B cell (primary cell): ENCODE measurements around the gene FGFR2. TPM values are rescaled to one million over a fixed set of nuclear protein-coding genes. Genes with fewer than 3 reads are reported as not detected.

Experiments
- ATAC-seq: fragments of 200-7000 bp; cut with Tn5 transposase; one replicate; pipeline ENCODE4 v1.10.0; 2021; ENCODE audit warnings: low read depth, mild to moderate bottlenecking, moderate number of reproducible peaks, moderate library complexity
- CTCF ChIA-PET: fragments of 350-600 bp; sonication (Branson Sonifier 250); formaldehyde crosslinking; loops from one replicate; lab custom pipeline; 2021; ENCODE audit warnings: antibody characterized with exemption, inconsistent platforms; lab: Charles Lee
- POLR2A ChIA-PET: fragments of 350-600 bp; sonication (Branson Sonifier 250); formaldehyde crosslinking; loops from one replicate; lab custom pipeline; 2021; ENCODE audit warnings: antibody characterized with exemption; lab: Charles Lee
- DNase-seq: peaks from one replicate; pipeline ENCODE4 v3.0.0; 2013
- H2AFZ ChIP-seq: 2 replicates; pipeline ENCODE4 v1.6.1; 2012; ENCODE audit warnings: mild to moderate bottlenecking, low read depth, low read length; ENCODE audit not compliant: insufficient read depth, poor library complexity, severe bottlenecking
- H3K27ac ChIP-seq, 2 donors: 1 replicate in 1 of 2; 2 replicates in 1 of 2; pipeline ENCODE4 v1.5.1; 2012 to 2013; ENCODE audit warnings: low read length in 2 of 2, mild to moderate bottlenecking in 2 of 2, moderate library complexity in 1 of 2
- H3K27me3 ChIP-seq, 4 experiments: fragments of 200-600 bp in 1 of 4; sonication (generic) in 1 of 4; replicated peaks in 1 of 4; 1 replicate in 2 of 4; 2 replicates in 2 of 4; pipeline versions ENCODE4 v1.6.1 to v1.7.0; 2013 to 2016; ENCODE audit warnings: low read length in 3 of 4, mild to moderate bottlenecking in 2 of 4, mixed read lengths in 1 of 4, moderate library complexity in 1 of 4; ENCODE audit not compliant: insufficient read depth in 4 of 4, control insufficient read depth in 3 of 4; ENCODE audit errors: control extremely low read depth in 1 of 4
- H3K36me3 ChIP-seq, 2 experiments: replicated peaks in 1 of 2; 1 replicate in 1 of 2; 2 replicates in 1 of 2; pipeline versions ENCODE4 v1.6.1 to v1.7.1; 2013; ENCODE audit warnings: low read length in 1 of 2; ENCODE audit not compliant: insufficient read depth in 2 of 2, control insufficient read depth in 1 of 2; ENCODE audit errors: control extremely low read depth in 1 of 2, extremely low read depth in 1 of 2
- H3K4me1 ChIP-seq, 2 donors: fragments of 200-600 bp in 1 of 2; sonication (generic) in 1 of 2; 1 replicate in 1 of 2; 2 replicates in 1 of 2; pipeline versions ENCODE4 v1.5.1 to v1.6.1; 2013 to 2017; ENCODE audit warnings: low read length in 2 of 2; ENCODE audit not compliant: control insufficient read depth in 2 of 2, insufficient read depth in 2 of 2
- H3K4me2 ChIP-seq: replicated peaks from 2 replicates; pipeline ENCODE3; 2012; ENCODE audit warnings: mild to moderate bottlenecking, low read depth, low read length; ENCODE audit not compliant: poor library complexity, severe bottlenecking
- H3K4me3 ChIP-seq, 5 experiments: fragments of 200-600 bp in 1 of 5; sonication (generic) in 1 of 5; 1 replicate in 3 of 5; 2 replicates in 2 of 5; pipeline versions ENCODE4 v1.5.1 to v1.7.0; 2011 to 2016; ENCODE audit warnings: low read length in 4 of 5, mild to moderate bottlenecking in 4 of 5, low read depth in 2 of 5, control low read depth in 1 of 5, moderate library complexity in 1 of 5; ENCODE audit not compliant: insufficient read depth in 1 of 5; ENCODE audit errors: control extremely low read depth in 1 of 5, extremely low read depth in 1 of 5
- H3K79me2 ChIP-seq: fragments of 200-600 bp; sonication (generic); one replicate; pipeline ENCODE4 v1.6.0; 2016; ENCODE audit warnings: low read length; ENCODE audit not compliant: control insufficient read depth, insufficient read depth
- H3K9ac ChIP-seq: fragments of 200-600 bp; sonication (generic); 2 replicates; pipeline ENCODE4 v1.6.1; 2017; ENCODE audit warnings: mild to moderate bottlenecking, low read length, moderate library complexity
- H3K9me3 ChIP-seq, 3 donors: one replicate each; pipeline versions ENCODE4 v1.6.1 to v1.7.1; 2013; ENCODE audit warnings: low read length in 2 of 3; ENCODE audit not compliant: control insufficient read depth in 2 of 3, insufficient read depth in 1 of 3; ENCODE audit errors: control extremely low read depth in 1 of 3
- H4K20me1 ChIP-seq: 2 replicates; pipeline ENCODE4 v1.6.0; 2012; ENCODE audit warnings: mild to moderate bottlenecking, low read length; ENCODE audit not compliant: insufficient read depth, control insufficient read depth, poor library complexity, severe bottlenecking
- H3K27ac Mint-ChIP-seq: one replicate; pipeline ENCODE4 v1.8.0; 2021; ENCODE audit warnings: mixed read lengths
- H3K27me3 Mint-ChIP-seq: one replicate; pipeline ENCODE4 v1.8.0; 2021; ENCODE audit warnings: mixed read lengths
- H3K4me1 Mint-ChIP-seq: one replicate; pipeline ENCODE4 v1.8.0; 2021; ENCODE audit warnings: mixed read lengths
- H3K4me3 Mint-ChIP-seq: one replicate; pipeline ENCODE4 v1.8.0; 2021; ENCODE audit warnings: mixed read lengths
- H3K9me3 Mint-ChIP-seq: one replicate; pipeline ENCODE4 v1.8.0; 2022; ENCODE audit warnings: mixed read lengths; ENCODE audit not compliant: insufficient read depth
- CTCF ChIP-seq: fragments of 200-600 bp; IDR thresholded peaks from one replicate; pipeline ENCODE4 v1.8.0; 2022; ENCODE audit warnings: antibody characterized with exemption, mild to moderate bottlenecking
- EZH2 ChIP-seq: IDR thresholded peaks from 2 replicates; pipeline ENCODE4 v1.6.1; 2012; ENCODE audit warnings: borderline replicate concordance, low read depth, mild to moderate bottlenecking, moderate library complexity, low read length; ENCODE audit not compliant: insufficient read depth, poor library complexity, severe bottlenecking
- WGBS: methylation state at CpG from one replicate; pipeline ENCODE4 v1.1.5; 2013; ENCODE audit warnings: missing lambda C conversion rate; ENCODE audit not compliant: insufficient coverage; 5-methylcytosine and 5-hydroxymethylcytosine counted together
- intact Hi-C: fragments of 100-400 bp; cut with micrococcal nuclease; formaldehyde crosslinking; loops from one replicate; pipeline ENCODE4 v1.10.0; 2022
- polyA plus RNA-seq: library from polyadenylated mRNA; depleted of rRNA; stranded (reverse); fragments of >200 nt; gene quantifications from 2 replicates; pipeline ENCODE4 v1.2.3, GENCODE V29; 2012
- total RNA-seq, 2 donors: library from RNA; stranded (reverse); fragments of 120-200 nt in 1 of 2; gene quantifications; 1 replicate in 1 of 2; 2 replicates in 1 of 2; pipeline versions ENCODE4 v1.2.3 to v1.2.4, GENCODE V29; 2013 to 2022

The FGFR2 gene
- total and polyA plus RNA-seq, 2 donors (not counting 1 experiment from before 2014, with no cell fraction given), result not detected

- Mint-ChIP-seq H3K4me3 (no peak overlapping the region), H3K27ac (no peak overlapping the region), H3K9me3 (no peaks in the 10 kb centered on the region), H3K4me1 (no peaks in the 10 kb centered on the region), H3K27me3 (peaks cover 3% of the 10 kb centered on the region)
- ChIA-PET POLR2A (no interaction called here), CTCF (no interaction called here)
- H3K27ac ChIP-seq, result no peak overlapping the region
- H3K4me2 ChIP-seq, result no peak overlapping the region
- H3K4me1 ChIP-seq, result no peaks in the 10 kb centered on the region
- no peaks in the 10 kb centered on the region for H3K36me3 ChIP-seq
- DNase-seq (no peak), ATAC-seq (no peak)
- H3K27me3 ChIP-seq, result no peaks in the 10 kb centered on the region
- peaks cover 0 to 6% (median 0%) of the 10 kb centered on the region in 3 donors for H3K9me3 ChIP-seq
- no peak overlapping the region for H3K4me3 ChIP-seq
- TF ChIP-seq EZH2 (no peak), CTCF (no peak)
- intact Hi-C loops, result no loop called here
- H3K79me2 ChIP-seq, result no peaks in the 10 kb centered on the region
- H2AFZ ChIP-seq, result no peak overlapping the region
- no peak overlapping the region for H3K9ac ChIP-seq
- WGBS, result 75% methylated on average over 17 of the region's 22 CpGs
- H4K20me1 ChIP-seq, result no peaks in the 10 kb centered on the region
Measured at GRCh38 chr10:121580276-121581116, 17.7 kb downstream of the FGFR2 start.

- no peak for ATAC-seq
- H3K27me3 ChIP-seq, result no peaks in the 10 kb centered on the region
- no peaks in the 10 kb centered on the region for H3K36me3 ChIP-seq
- TF ChIP-seq EZH2 (no peak), CTCF (no peak)
- ChIA-PET CTCF (no interaction called here), POLR2A (no interaction called here)
- H3K9me3 ChIP-seq, result peaks cover 0 to 6% (median 0%) of the 10 kb centered on the region in 3 donors
- H4K20me1 ChIP-seq, result no peaks in the 10 kb centered on the region
- H3K79me2 ChIP-seq, result no peaks in the 10 kb centered on the region
- peaks cover 3% of the 10 kb centered on the region for H3K27me3 Mint-ChIP-seq
- no peak for DNase-seq
- H3K4me3 ChIP-seq, result no peak overlapping the region
- no peak overlapping the region for H3K27ac Mint-ChIP-seq
- no peaks in the 10 kb centered on the region for H3K4me1 Mint-ChIP-seq
- no peak overlapping the region for H2AFZ ChIP-seq
- no peak overlapping the region for H3K4me2 ChIP-seq
- 92% methylated on average over 6 of the region's 8 CpGs for WGBS
- H3K4me1 ChIP-seq, result no peaks in the 10 kb centered on the region
- no peak overlapping the region for H3K9ac ChIP-seq
- H3K27ac ChIP-seq, result no peak overlapping the region
- no peaks in the 10 kb centered on the region for H3K9me3 Mint-ChIP-seq
- no peak overlapping the region for H3K4me3 Mint-ChIP-seq
- intact Hi-C loops, result no loop called here
Measured at GRCh38 chr10:121579656-121580055, 18.6 kb downstream of the FGFR2 start.
